Neural cell (in vitro differentiated cells): ENCODE measurements around the gene GANAB.

Experiments
- EP300 ChIP-seq: fragments of 450-650 bp; conservative IDR thresholded peaks from 2 replicates; pipeline ENCODE4 v1.6.1; 2014; ENCODE audit warnings: antibody characterized with exemption, mild to moderate bottlenecking, moderate library complexity; ENCODE audit not compliant: poor library complexity, severe bottlenecking
- EZH2 ChIP-seq: fragments of 200-600, 300-800 bp; shearing (Covaris generic), sonication (generic); IDR thresholded peaks from 2 replicates; pipeline ENCODE4 v1.6.1; 2014; ENCODE audit warnings: antibody characterized with exemption, low read length, borderline replicate concordance, mild to moderate bottlenecking; ENCODE audit not compliant: insufficient read depth, poor library complexity, severe bottlenecking
- POLR2AphosphoS5 ChIP-seq: IDR thresholded peaks from 2 replicates; pipeline ENCODE4 v1.6.1; 2012
- TAF1 ChIP-seq: IDR thresholded peaks from 2 replicates; pipeline ENCODE4 v1.6.1; 2012; ENCODE audit warnings: low read depth
- TF ChIP-seq, protein P1 (sequence below): fragments of 450-650 bp; IDR thresholded peaks from 2 replicates; pipeline ENCODE4 v1.5.1; 2014; ENCODE audit warnings: antibody characterized with exemption, mild to moderate bottlenecking, moderate library complexity; ENCODE audit not compliant: poor library complexity, severe bottlenecking

- TF ChIP-seq, protein P1, sequence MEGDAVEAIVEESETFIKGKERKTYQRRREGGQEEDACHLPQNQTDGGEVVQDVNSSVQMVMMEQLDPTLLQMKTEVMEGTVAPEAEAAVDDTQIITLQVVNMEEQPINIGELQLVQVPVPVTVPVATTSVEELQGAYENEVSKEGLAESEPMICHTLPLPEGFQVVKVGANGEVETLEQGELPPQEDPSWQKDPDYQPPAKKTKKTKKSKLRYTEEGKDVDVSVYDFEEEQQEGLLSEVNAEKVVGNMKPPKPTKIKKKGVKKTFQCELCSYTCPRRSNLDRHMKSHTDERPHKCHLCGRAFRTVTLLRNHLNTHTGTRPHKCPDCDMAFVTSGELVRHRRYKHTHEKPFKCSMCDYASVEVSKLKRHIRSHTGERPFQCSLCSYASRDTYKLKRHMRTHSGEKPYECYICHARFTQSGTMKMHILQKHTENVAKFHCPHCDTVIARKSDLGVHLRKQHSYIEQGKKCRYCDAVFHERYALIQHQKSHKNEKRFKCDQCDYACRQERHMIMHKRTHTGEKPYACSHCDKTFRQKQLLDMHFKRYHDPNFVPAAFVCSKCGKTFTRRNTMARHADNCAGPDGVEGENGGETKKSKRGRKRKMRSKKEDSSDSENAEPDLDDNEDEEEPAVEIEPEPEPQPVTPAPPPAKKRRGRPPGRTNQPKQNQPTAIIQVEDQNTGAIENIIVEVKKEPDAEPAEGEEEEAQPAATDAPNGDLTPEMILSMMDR, result no peak
- TF ChIP-seq EZH2 (no peak), POLR2AphosphoS5 (peak; percentile 83), EP300 (peak; percentile 34), TAF1 (peak; percentile 76)
Observed at GRCh38 chr11:62601372-62602140, 44.9 kb downstream of the GANAB start, which contains the start of gene MTA2.
